DMS 273 (cell line): ENCODE results near the gene VWF.
"Not testable (repeated sequence)": the region's sequence is repeated elsewhere in the genome, so short reads cannot be mapped to it uniquely, and the experiment has no call there.

Experiments
- DNase-seq: peaks from one replicate; lab custom pipeline; 2025; ENCODE audit not compliant: unreplicated experiment; lab: John Stamatoyannopoulos, UW

Gene VWF

DNA sequence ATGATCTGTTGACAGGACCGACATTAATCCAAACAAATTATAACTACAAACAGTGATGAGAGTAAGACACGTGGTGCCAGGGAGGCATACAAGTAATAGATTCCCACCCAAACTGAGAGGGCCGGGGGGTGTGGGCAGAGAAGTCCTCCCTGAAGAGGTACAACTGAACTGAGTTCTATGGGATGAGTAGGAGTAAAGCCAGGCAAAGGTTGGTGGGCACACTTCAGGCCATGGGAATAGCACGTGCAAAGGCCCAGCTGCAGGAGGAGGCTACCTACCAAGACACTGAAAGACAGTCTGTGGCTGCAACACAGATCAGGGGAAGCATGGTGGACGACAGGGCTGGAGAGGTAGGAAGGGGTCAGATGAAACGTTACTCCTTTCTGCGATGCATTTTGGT, 22.0 kb upstream of the VWF start:
- DNase-seq = no peak

- DNase-seq = no peak
Measured at GRCh38 chr12:6145564-6145963, 21.1 kb upstream of the VWF start.

DNA sequence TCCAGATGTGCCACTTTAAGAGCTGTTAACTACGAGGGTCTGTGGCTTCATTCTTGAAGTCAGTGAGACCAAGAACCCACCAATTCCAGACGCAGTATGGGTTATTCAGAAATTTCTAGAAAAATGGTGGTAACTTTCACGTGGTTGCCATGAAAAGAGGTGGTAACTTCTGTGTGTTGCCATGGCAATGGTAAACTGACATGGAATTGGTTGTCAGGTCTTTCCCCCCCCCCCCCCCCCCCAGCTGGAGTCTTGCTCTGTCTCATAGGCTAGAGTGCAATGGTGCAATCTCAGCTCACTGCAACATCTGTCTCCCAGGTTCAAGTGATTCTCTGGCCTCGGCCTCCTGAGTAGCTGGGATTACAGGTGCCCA, 18.8 kb upstream of the VWF start:
- no peak for DNase-seq

GRCh38 chr12:6142368-6143302, 18.2 kb upstream of the VWF start:
- not testable (repeated sequence) for DNase-seq

GRCh38 chr12:6141731-6142367, 17.4 kb upstream of the VWF start:
- not testable (repeated sequence) for DNase-seq

DNA sequence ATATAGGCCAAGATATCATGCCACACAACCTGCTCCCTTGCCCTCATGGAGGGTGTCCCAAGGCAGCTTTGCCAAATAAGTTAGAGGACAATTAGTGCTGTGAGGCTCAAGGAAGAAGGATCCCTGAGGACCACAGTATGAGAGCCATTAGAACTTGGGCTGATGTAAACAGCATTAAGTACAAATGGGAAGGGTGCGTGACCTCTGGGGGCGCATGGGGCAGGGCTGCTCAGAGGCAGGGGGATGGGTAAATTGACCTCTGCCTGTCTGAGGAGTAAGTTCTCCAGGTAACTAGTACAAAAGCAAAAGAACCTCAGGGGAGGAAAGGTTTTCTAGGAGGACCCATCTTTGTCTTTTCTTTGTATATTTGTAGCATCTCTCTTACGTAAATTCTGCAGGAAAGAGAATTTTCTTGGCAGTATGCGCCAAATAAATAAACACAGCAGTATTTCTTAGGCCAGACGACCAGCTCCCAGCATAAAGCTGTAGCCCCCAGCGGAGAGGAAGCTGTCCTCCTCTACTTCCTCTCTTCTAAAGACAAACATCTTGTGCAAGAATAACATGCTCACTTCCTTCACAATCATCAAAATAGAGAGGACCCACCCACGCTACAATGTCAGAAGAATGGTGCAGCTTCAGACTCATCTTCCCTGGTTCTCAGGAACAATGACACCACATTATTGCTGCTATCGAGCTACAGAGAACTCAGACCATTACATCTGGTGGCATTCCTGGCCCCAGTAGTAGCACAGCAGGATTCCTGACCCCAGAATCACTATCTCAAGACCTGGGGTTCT, 16.4 kb upstream of the VWF start:
- no peak for DNase-seq

DNA sequence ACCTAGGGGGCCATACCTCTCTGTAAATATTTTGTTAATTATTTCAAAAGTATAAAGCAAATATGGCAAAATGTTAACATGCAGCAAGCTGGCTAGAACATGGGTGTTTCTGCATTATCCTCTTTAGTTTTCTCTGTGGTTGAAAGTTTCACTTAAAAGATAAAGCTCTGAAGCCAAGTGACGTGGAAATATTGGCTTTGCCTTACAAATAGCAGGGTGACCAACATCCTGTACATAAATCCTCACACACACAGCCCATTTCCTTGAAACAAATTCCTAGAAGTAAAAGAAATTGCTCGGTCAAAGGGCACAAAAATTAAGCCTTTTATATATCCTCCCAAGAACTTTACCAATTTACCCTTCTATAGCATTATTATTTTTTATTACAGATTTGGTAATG, 10.6 kb upstream of the VWF start:
- no peak for DNase-seq

GRCh38 chr12:6133642-6134041, 9.2 kb upstream of the VWF start:
- DNase-seq = no peak

DNA sequence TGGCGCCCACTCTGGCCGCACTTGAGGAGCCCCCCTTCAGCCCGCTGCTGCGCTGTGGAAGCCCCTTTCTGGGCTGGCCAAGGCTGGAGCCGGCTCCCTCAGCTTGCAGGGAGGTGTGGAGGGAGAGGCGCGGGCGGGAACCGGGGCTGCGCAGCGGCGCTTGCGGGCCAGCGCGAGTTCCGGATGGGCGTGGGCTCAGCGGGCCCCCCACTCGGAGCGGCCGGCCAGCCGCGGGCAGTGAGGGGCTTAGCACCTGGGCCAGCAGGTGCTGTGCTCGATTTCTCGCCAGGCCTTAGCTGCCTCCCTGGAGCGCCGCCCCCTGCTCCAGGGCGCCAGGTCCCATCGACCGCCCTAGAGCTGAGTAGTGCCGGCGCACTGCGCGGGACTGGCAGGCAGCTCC, 8.0 kb upstream of the VWF start:
- no peak for DNase-seq

- peak; percentile 15 for DNase-seq
Measured at GRCh38 chr12:6125310-6125608, 789 bp upstream of the VWF start.

GRCh38 chr12:6123258-6123657, 1.2 kb downstream of the VWF start:
- no peak for DNase-seq

DNA sequence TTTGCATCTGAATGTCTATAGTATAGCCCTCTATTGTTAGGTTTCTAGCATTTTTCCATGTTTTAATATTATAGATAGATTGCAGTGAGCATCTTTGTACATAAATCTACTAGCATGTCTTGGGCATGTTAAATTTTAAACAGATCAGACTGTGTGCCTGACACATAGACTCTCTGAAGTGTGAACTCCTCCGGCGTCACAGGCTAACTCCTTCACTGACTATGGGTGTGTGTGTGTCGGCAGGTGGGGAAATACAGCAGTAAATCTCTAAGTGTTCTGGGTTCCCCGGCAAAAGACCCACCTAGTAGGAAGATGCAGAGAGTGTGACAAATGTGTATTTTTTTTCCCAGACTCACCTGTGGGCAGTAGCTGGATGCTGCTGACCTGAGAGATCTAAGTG, 2.3 kb downstream of the VWF start:
- DNase-seq = no peak

DNA sequence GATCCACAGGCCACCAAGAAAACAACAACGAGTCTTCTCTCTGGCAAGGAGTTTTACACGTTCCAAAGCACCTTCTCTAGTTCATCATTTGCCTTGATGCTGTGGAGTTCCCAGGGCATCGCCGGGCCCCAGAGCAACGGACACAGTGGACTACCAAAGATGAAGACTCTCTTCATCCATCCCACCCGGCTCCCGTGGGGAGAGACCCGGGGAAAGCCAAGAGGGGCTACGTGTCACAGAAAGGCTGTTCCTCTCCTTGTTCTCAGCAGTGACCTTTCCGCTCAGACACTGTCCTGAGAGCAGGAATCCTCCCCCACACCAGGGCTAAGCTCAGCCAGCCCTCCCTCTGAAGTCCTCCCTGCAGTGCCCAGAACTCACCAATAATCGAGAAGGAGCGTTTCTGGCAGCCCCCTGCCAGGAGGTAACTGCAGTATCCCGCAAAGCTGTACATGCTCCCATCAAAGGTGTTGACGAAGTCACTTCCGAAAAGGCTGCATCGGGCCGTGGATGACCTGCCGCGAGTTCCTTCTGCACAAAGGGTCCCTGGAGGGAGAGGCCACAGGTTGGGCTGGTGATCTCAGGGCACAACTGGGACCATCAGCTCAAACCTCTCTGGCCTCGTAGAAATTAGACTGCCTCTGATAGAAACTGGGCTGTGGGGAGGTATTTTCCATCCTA, 3.5 kb downstream of the VWF start:
- DNase-seq = no peak

GRCh38 chr12:6118891-6119568, 5.4 kb downstream of the VWF start:
- DNase-seq = no peak

- no peak for DNase-seq
Measured at GRCh38 chr12:6116471-6117021, 7.9 kb downstream of the VWF start.

DNA sequence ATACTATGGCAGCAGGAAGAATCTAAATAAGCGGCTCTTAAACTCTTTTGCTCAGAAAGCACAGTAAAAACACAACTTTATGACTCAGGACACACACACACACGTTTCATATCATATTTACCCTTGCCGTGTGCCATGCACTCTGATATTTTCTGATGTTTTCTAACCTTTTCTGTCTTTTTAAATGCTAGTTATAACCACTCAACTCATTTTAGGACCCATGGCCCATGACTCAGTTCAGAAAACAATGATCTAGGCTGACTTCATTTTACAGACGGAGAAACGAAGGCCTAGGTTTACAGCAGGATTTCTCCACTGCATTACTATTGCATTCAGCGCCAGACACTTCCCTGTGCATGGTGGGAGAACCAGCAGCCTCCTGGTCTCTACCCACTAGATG, 9.1 kb downstream of the VWF start:
- no peak for DNase-seq

DNA sequence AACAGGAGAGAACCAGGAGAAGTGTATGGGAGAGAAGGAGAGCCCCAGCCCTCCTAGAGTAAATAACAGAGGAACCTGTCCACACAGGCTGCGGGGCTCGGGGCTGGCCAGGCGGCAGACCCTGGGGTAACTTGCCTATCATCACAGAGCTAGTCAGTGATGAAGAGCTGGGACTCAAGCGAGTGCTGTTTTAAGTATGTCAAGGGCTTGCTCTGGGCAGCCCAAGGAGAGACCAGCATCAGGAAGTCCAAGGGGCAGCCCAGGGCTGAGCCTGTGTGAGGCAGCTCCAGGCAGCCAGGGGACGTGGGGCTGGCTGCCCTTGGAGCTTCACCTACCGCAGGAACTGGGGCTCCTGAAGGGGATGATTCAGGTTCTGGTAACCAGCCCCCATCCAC, 10.0 kb downstream of the VWF start:
- DNase-seq = no peak

DNA sequence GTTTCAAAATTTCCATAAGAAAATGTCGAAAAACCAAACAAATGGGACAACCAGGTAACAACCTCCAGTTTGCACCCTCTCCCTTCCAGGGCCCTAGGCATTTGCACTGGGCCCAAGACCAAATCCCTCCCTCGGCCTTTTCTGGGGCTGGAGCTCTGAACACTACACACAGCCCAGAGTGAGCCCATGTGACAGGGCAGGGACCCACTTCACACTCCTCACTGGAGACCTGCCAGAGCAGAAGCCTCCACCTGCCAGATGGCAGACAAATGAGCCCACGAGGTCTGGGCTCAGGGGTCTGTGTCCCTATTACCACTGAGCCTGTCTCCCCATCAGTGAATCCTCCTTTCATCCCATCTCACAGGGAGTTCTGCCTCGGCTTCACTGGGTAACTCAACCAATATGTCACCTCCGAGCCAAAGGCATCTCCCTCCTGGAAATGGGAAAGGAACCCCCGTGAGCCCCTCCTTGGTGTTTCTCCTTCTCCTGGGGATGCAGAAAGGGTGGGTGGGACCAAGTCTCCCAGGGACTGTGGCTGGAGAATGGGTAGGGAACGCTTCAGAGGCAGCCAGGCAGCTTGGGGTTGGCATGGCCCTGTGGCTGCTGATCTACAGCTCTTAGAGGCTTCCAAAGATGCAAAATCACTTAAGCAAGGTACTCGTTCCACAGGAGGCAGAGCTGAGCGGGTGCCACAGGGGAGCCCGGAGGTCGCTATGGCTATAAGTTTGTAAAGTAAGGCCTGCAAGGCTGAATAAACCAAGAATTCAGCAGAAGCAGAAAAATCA, 10.6 kb downstream of the VWF start:
- peak; percentile 5 for DNase-seq

DNA sequence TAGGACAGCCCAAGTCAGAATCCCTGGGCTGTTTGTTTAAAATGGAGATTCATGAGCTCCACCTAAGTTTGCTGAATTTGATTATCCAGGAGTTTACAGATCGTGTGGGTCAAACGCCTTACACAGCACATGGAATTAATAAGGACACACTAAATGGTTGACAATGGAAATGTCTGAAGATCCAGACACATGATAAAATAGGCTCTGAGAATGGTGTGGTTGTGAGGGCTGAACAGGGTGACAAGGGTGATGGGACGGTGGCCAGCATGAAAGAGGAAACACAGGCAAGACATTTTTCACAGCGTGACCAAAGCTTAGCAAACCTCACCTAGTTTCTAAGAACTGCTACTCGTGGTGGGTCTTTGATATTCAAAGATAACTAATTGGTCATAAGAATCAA, 12.5 kb downstream of the VWF start:
- DNase-seq = no peak

- no peak for DNase-seq
Measured at GRCh38 chr12:6110006-6110405, 14.5 kb downstream of the VWF start.
